Spinal cord (tissue), 10 donors: ENCODE results near the gene DIP2A. TPM values are rescaled to one million over a fixed set of nuclear protein-coding genes. Genes with fewer than 3 reads are reported as not detected.

Experiments
- DNase-seq, 6 donors: peaks; one replicate each; pipeline versions ENCODE4 v3.0.0 to v3.0.0-alpha.2; 2013 to 2015; ENCODE audit warnings: low spot score in 6 of 6, low read depth in 4 of 6
- H3K27ac ChIP-seq: one replicate; pipeline ENCODE4 v1.5.1; 2013; ENCODE audit warnings: low read depth, low read length, control low read depth
- H3K27me3 ChIP-seq: one replicate; pipeline ENCODE4 v1.6.1; 2013; ENCODE audit warnings: low read length; ENCODE audit not compliant: control insufficient read depth, insufficient read depth
- H3K36me3 ChIP-seq: one replicate; pipeline ENCODE4 v1.6.1; 2013; ENCODE audit warnings: low read length; ENCODE audit not compliant: control insufficient read depth, insufficient read depth
- H3K4me1 ChIP-seq: one replicate; pipeline ENCODE4 v1.6.1; 2013; ENCODE audit warnings: low read length; ENCODE audit not compliant: control insufficient read depth, insufficient read depth
- H3K4me3 ChIP-seq: one replicate; pipeline ENCODE4 v1.5.1; 2013; ENCODE audit warnings: low read depth, low read length, control low read depth
- H3K9me3 ChIP-seq: one replicate; pipeline ENCODE4 v1.6.1; 2013; ENCODE audit warnings: low read length; ENCODE audit not compliant: control insufficient read depth, insufficient read depth
- WGBS: methylation state at CpG from one replicate; pipeline ENCODE4 v1.1.5; 2013; ENCODE audit warnings: missing lambda C conversion rate; ENCODE audit not compliant: insufficient coverage; 5-methylcytosine and 5-hydroxymethylcytosine counted together
- polyA plus RNA-seq, 2 donors: library from polyadenylated mRNA; unstranded; fragments of 120-200 nt; gene quantifications; one replicate each; pipeline ENCODE4 v1.2.1, GENCODE V29; 2013; ENCODE audit not compliant: insufficient read length in 2 of 2
- total RNA-seq, 2 donors: library from RNA; depleted of rRNA in 1 of 2; stranded (reverse); fragments of 120-200 nt in 1 of 2; fragments of >200 nt in 1 of 2; gene quantifications; one replicate each; pipeline versions ENCODE4 v1.2.3 to v1.2.4, GENCODE V29; 2013 to 2014
- donor health status: healthy.

DIP2A gene
- total and polyA plus RNA-seq, 4 donors = 41.2 to 69.6 (median 43.2) TPM

- peaks cover 87% of the 10 kb centered on the region for H3K36me3 ChIP-seq
- no peak for DNase-seq
- no peaks in the 10 kb centered on the region for H3K27me3 ChIP-seq
- H3K27ac ChIP-seq = no peak overlapping the region
- H3K9me3 ChIP-seq = no peaks in the 10 kb centered on the region
- WGBS = 100% methylated on average over 1 of the region's 14 CpGs
- H3K4me1 ChIP-seq = no peaks in the 10 kb centered on the region
- H3K4me3 ChIP-seq = no peak overlapping the region
Measured at GRCh38 chr21:46424621-46425020, 34.1 kb upstream of the DIP2A start.

DNA sequence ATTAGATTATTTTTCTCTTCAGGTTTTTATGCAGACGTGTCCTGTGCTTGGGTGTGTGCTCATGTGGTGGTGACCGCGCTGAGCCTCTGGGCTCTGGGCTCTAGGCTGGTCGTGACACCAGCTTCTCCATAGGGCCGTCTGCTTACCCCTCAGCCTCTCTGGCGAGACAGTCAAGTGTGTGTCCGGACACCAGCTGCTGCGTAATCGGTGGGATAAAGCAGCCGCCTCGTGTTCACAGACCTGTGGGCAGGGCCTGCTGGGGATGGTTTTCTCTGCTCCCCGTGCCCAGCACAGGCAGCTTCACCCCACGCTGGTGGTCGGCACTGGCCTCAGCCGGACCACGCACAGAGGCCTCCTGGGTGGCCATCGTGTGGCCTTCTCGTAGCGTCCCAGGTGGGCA is 33.6 kb upstream of the DIP2A start:
- no peaks in the 10 kb centered on the region for H3K9me3 ChIP-seq
- WGBS = 86% methylated on average over 19 of the region's 19 CpGs
- H3K36me3 ChIP-seq = peaks cover 87% of the 10 kb centered on the region
- no peak overlapping the region for H3K4me3 ChIP-seq
- H3K27me3 ChIP-seq = no peaks in the 10 kb centered on the region
- no peaks in the 10 kb centered on the region for H3K4me1 ChIP-seq
- no peak overlapping the region for H3K27ac ChIP-seq
- DNase-seq = no peak

GRCh38 chr21:46425571-46425970 is 33.1 kb upstream of the DIP2A start:
- Histone ChIP-seq H3K4me1 (no peaks in the 10 kb centered on the region), H3K36me3 (peaks cover 90% of the 10 kb centered on the region), H3K27ac (no peak overlapping the region), H3K4me3 (no peak overlapping the region), H3K9me3 (no peaks in the 10 kb centered on the region), H3K27me3 (no peaks in the 10 kb centered on the region)
- 97% methylated on average over 7 of the region's 23 CpGs for WGBS
- no peak for DNase-seq

DNA sequence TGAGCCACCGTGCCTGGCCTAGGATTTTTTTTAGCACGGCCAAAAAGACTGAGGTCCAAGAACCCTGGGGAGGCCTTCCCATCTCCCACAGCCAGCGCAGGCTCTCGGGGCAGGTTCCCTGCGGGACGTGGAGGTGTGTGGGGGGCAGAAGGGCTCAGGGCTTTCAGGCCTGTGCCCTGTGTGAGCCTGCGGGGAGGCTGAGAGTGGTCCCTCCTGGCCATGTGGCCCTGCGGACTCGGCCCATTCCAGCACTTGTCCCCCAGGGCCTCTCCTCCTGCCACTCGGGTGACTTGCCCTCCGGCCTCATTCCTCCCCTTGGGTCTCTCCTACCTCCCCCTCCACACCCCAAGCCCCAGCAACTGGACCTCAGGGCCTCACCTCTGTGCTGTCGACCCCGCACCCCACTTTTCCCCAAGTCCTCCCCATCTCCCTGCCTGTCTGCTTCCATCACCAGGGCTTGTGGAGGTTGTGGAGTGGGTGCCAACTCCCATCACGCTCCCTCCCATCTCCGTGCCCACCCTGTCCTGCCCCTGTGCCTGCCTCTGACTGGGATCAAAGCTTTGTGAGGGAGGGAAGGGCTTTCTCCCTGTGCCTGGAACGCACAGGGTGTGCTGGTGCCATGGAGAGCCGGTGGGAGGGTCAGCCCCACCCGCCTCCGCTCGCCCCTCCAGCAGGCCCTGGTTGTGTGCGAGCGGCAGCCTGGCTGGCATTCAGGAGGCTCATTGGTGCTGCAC is 32.2 kb upstream of the DIP2A start:
- Histone ChIP-seq H3K27ac (no peak overlapping the region), H3K36me3 (peaks cover 89% of the 10 kb centered on the region), H3K4me3 (no peak overlapping the region), H3K27me3 (no peaks in the 10 kb centered on the region), H3K9me3 (no peaks in the 10 kb centered on the region), H3K4me1 (no peaks in the 10 kb centered on the region)
- no peak for DNase-seq
- WGBS = 90% methylated on average over 18 of the region's 22 CpGs

DNA sequence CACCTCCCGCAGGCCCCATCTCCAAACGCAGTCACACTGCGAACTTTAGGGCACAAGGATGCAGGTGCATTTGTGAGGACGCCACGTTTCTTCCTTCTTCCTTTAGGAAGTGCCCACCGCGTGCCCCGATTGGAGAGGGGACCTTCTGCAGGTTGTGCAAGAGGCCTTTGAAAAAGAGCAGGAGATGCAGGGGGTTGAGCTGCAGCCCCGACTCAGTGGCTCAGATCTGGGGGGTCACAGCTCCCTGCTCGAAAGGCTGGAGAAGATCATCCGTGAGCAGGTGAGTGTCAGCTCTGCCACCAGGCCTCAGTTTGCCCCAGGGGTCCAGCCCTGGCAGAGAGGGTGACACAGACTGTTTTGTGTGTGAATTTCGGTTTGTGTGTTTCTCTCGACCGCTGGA is 31.2 kb upstream of the DIP2A start:
- Histone ChIP-seq H3K36me3 (peaks cover 89% of the 10 kb centered on the region), H3K27me3 (no peaks in the 10 kb centered on the region), H3K27ac (no peak overlapping the region), H3K4me3 (no peak overlapping the region), H3K9me3 (no peaks in the 10 kb centered on the region), H3K4me1 (no peaks in the 10 kb centered on the region)
- no peak for DNase-seq
- 93% methylated on average over 13 of the region's 14 CpGs for WGBS

DNA sequence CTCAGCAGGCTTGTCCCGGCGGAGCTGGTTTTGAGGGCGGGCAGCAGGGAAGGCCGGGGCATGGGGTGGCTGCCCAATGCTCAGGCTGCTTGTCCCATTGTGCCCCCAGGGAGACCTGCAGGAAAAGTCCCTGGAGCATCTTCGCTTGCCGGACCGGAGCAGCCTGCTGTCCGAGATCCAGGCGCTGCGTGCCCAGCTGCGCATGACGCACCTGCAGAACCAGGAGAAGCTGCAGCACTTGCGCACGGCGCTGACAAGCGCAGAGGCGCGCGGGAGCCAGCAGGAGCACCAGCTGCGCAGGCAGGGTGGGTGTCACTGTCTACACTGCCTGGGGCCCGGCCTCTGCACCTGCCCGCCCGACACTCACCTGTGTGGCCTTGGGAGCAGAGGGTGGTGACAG is 30.4 kb upstream of the DIP2A start:
- no peaks in the 10 kb centered on the region for H3K4me1 ChIP-seq
- no peaks in the 10 kb centered on the region for H3K27me3 ChIP-seq
- H3K4me3 ChIP-seq = no peak overlapping the region
- no peak overlapping the region for H3K27ac ChIP-seq
- H3K36me3 ChIP-seq = peaks cover 91% of the 10 kb centered on the region
- no peak for DNase-seq
- 97% methylated on average over 23 of the region's 23 CpGs for WGBS
- no peaks in the 10 kb centered on the region for H3K9me3 ChIP-seq

DNA sequence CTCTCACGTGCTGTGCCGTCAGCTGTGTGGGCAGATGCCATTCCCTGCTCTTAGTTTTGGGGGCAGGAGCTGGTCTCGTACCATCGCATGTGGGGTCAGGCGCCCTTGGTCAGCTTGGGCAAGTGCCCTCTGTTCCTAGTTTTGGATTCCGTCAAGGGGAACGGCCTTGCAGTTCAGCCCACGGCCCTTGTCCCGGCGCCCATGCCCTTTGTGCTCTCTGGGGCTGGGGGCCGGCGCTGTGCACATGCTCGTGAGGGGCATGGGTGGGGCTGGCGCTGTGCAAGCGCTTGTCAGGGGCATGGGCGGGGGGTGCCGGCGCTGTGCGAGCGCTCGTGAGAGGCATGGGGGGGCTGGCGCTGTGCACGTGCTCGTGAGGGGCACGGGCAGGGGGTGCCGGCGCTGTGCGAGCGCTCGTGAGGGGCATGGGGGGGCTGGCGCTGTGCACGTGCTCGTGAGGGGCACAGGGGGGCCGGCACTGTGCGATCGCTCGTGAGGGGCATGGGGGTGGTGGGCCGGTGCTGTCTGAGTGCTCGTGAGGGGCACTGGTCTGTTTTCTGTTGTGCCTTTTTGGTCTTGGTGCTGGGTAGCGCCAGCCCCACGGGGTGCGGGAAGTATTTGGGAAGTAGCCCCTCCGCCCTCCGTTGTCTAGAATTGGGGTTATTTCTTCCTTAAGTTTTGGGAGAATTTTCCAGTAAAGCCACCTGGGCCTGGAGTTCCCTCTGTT is 29.5 kb upstream of the DIP2A start:
- Histone ChIP-seq H3K4me3 (no peak overlapping the region), H3K4me1 (no peaks in the 10 kb centered on the region), H3K36me3 (peaks cover 94% of the 10 kb centered on the region), H3K9me3 (no peaks in the 10 kb centered on the region), H3K27ac (no peak overlapping the region), H3K27me3 (no peaks in the 10 kb centered on the region)
- WGBS = 95% methylated on average over 42 of the region's 44 CpGs
- no peak for DNase-seq

DNA sequence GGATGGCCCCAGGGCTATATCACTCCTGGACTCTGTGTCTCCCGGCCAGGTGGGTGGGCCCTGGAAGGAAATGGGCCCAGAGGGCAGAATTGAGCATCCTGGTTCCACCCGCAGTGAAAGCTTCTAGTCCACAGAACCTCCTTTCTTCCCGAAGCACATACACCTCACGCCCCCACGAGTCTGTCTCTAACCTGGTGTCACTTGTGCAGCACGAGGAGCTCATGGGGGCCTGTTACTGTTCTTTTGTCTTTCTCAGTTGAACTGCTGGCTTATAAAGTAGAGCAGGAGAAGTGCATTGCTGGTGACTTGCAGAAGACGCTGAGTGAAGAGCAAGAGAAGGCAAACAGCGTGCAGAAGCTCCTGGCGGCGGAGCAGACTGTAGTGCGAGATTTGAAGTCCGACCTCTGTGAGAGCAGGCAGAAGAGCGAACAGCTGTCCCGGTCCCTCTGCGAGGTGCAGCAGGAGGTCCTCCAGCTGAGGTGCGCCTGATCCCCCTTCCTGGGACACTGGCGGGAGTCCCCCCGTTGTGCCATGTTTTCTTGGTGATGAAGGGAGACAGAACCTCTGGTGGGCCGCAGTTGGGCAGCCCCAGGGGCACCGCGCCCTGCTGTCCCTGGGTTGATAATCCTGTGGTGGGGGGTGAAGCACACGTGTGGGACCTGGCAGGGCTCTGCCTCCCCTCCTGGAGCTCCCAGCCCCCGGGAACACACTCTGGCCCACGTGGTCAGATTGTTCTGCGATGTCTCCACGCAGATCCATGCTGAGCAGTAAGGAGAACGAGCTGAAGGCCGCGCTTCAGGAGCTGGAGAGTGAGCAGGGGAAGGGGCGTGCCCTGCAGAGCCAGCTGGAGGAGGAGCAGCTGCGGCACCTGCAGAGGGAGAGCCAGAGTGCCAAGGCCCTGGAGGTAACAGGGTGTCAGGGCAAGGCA is 28.7 kb upstream of the DIP2A start:
- H3K36me3 ChIP-seq = peaks cover 98% of the 10 kb centered on the region
- no peak overlapping the region for H3K4me3 ChIP-seq
- no peaks in the 10 kb centered on the region for H3K27me3 ChIP-seq
- H3K27ac ChIP-seq = no peak overlapping the region
- WGBS = 91% methylated on average over 27 of the region's 31 CpGs
- no peak for DNase-seq
- H3K4me1 ChIP-seq = no peaks in the 10 kb centered on the region
- no peaks in the 10 kb centered on the region for H3K9me3 ChIP-seq

DNA sequence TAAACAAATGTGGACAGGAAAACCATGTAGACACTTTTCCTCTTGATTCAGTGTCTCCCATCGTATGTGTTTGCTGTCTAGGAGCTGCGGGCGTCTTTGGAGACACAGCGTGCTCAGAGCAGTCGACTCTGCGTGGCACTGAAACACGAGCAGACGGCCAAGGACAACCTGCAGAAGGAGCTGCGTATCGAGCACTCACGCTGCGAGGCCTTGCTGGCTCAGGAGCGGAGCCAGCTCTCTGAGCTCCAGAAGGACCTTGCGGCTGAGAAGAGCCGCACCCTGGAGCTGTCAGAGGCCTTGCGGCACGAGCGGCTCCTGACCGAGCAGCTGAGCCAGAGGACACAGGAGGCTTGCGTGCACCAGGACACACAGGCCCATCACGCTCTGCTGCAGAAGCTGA is 27.2 kb upstream of the DIP2A start:
- Histone ChIP-seq H3K27me3 (no peaks in the 10 kb centered on the region), H3K27ac (no peak overlapping the region), H3K4me1 (no peaks in the 10 kb centered on the region), H3K36me3 (peaks cover 96% of the 10 kb centered on the region), H3K9me3 (no peaks in the 10 kb centered on the region), H3K4me3 (no peak overlapping the region)
- DNase-seq = no peak
- 97% methylated on average over 21 of the region's 21 CpGs for WGBS
